GM12878 (cell line): ENCODE measurements around the gene APOC4. TPM values are rescaled to one million over a fixed set of nuclear protein-coding genes. Genes with fewer than 3 reads are reported as not detected.

Experiments used
- ATAC-seq: fragments of 200-7000 bp; cut with Tn5 transposase; 3 replicates; pipeline ENCODE4 v1.9.1; 2020; ENCODE audit warnings: mild to moderate bottlenecking, moderate library complexity
- BruUV-seq: library from RNA; stranded (reverse); fragments of 400-500 nt; replicated peaks from 2 replicates; lab custom pipeline; 2021; lab: Mats Ljungman, UMichigan
- CTCF ChIA-PET: fragments of 300-600 bp; sonication (Branson Sonifier 250); formaldehyde crosslinking; extraction: SDS; loops from one replicate; lab custom pipeline; 2021; ENCODE audit warnings: inconsistent platforms; lab: Yijun Ruan, JAX
- POLR2A ChIA-PET: fragments of 350-600 bp; formaldehyde crosslinking; extraction: SDS; loops from one replicate; lab custom pipeline; 2021; ENCODE audit warnings: inconsistent platforms; lab: Charles Lee
- RAD21 ChIA-PET: fragments of 300-600 bp; sonication (Branson Sonifier 250); formaldehyde crosslinking; loops from one replicate; lab custom pipeline; 2023; ENCODE audit warnings: antibody characterized with exemption; ENCODE audit not compliant: unreplicated experiment; lab: Charles Lee
- SMC1A ChIA-PET: fragments of 300-600 bp; sonication (Branson Sonifier 250); formaldehyde crosslinking; loops from one replicate; lab custom pipeline; 2023; ENCODE audit not compliant: unreplicated experiment, uncharacterized antibody; lab: Charles Lee
- DNase-seq: peaks from one replicate; pipeline ENCODE4 v3.0.0-alpha.2; 2011; ENCODE audit warnings: low read depth, low spot score
- FAIRE-seq: peaks from 3 replicates; lab custom pipeline; 2011; peaks lifted over from hg19 to GRCh38; lab: Jason Lieb, UNC
- H2AFZ ChIP-seq: 2 replicates; pipeline ENCODE4 v1.6.0; 2011; ENCODE audit warnings: low read depth, low read length, control low read depth; ENCODE audit not compliant: control insufficient read depth
- H3K27ac ChIP-seq: 2 replicates; pipeline ENCODE4 v1.5.1; 2011; ENCODE audit warnings: control low read depth; ENCODE audit not compliant: control insufficient read depth, insufficient read depth
- H3K27me3 ChIP-seq, 2 experiments: replicated peaks in 1 of 2; 2 replicates each; pipeline versions ENCODE4 v1.6.0 to v1.6.1; 2011; ENCODE audit warnings: low read length in 1 of 2; ENCODE audit not compliant: control insufficient read depth in 2 of 2, insufficient read depth in 2 of 2
- H3K36me3 ChIP-seq, 2 experiments: 2 replicates each; pipeline ENCODE4 v1.5.1; 2011; ENCODE audit warnings: low read length in 1 of 2; ENCODE audit not compliant: control insufficient read depth in 2 of 2, insufficient read depth in 2 of 2
- H3K4me1 ChIP-seq: 2 replicates; pipeline ENCODE4 v1.6.1; 2011; ENCODE audit warnings: mild to moderate bottlenecking, low read length, moderate library complexity, mixed read lengths; ENCODE audit not compliant: control insufficient read depth, insufficient read depth
- H3K4me2 ChIP-seq: 2 replicates; pipeline ENCODE4 v1.6.0; 2011; ENCODE audit warnings: control low read depth; ENCODE audit not compliant: control insufficient read depth, insufficient read depth
- H3K4me3 ChIP-seq: fragments of 200-600 bp; sonication (generic); 2 replicates; pipeline ENCODE4 v1.5.1; 2016
- H3K79me2 ChIP-seq: 2 replicates; pipeline ENCODE4 v1.6.0; 2011; ENCODE audit warnings: low read length; ENCODE audit not compliant: control insufficient read depth, insufficient read depth
- H3K9ac ChIP-seq: 2 replicates; pipeline ENCODE4 v1.8.0; 2011; ENCODE audit warnings: low read length, control low read depth, mixed read lengths; ENCODE audit not compliant: control insufficient read depth, insufficient read depth
- H3K9me3 ChIP-seq: replicated peaks from 3 replicates; pipeline ENCODE4 v1.5.1; 2011; ENCODE audit warnings: mild to moderate bottlenecking, low read length; ENCODE audit not compliant: control insufficient read depth, insufficient read depth
- H4K20me1 ChIP-seq: 2 replicates; pipeline ENCODE4 v1.6.0; 2011; ENCODE audit not compliant: control insufficient read depth, insufficient read depth
- BCL11A ChIP-seq: IDR thresholded peaks from 2 replicates; pipeline ENCODE4 v1.6.1; 2011; ENCODE audit warnings: low read depth, low read length
- CHD2 ChIP-seq: IDR thresholded peaks from 2 replicates; pipeline ENCODE4 v1.6.1; 2011; ENCODE audit warnings: low read depth, low read length, improper control_type of control experiment, borderline replicate concordance
- EED ChIP-seq: sonication (generic); IDR thresholded peaks from 2 replicates; pipeline ENCODE4 v1.6.1; 2016; ENCODE audit warnings: antibody characterized with exemption, low read depth
- ETV6 ChIP-seq, 2 experiments: fragments of 450-650 bp in 1 of 2; IDR thresholded peaks in 1 of 2; conservative IDR thresholded peaks in 1 of 2; 2 replicates each; pipeline ENCODE4 v1.6.1; 2014; ENCODE audit warnings: antibody characterized with exemption in 1 of 2, borderline replicate concordance in 1 of 2, low read depth in 1 of 2, mild to moderate bottlenecking in 1 of 2, moderate library complexity in 1 of 2
- IRF4 ChIP-seq: IDR thresholded peaks from 2 replicates; pipeline ENCODE4 v1.6.1; 2011; ENCODE audit warnings: low read depth, low read length
- MTA2 ChIP-seq: fragments of 450-650 bp; IDR thresholded peaks from 2 replicates; pipeline ENCODE4 v1.6.1; 2016; ENCODE audit warnings: low read depth, mild to moderate bottlenecking, moderate library complexity
- NFIC ChIP-seq: IDR thresholded peaks from 2 replicates; pipeline ENCODE4 v1.6.1; 2012; ENCODE audit warnings: low read depth, mild to moderate bottlenecking, inconsistent platforms, low read length, moderate library complexity
- NRF1 ChIP-seq: conservative IDR thresholded peaks from 2 replicates; pipeline ENCODE4 v1.6.1; 2011; ENCODE audit warnings: mild to moderate bottlenecking, low read depth, low read length, improper control_type of control experiment
- PAX5 ChIP-seq: IDR thresholded peaks from 2 replicates; pipeline ENCODE4 v1.6.1; 2011; ENCODE audit warnings: low read depth, low read length, borderline replicate concordance
- PML ChIP-seq: IDR thresholded peaks from 2 replicates; pipeline ENCODE4 v1.6.1; 2012; ENCODE audit warnings: low read length, inconsistent platforms
- SREBF1 ChIP-seq: IDR thresholded peaks from 2 replicates; pipeline ENCODE4 v1.6.1; 2012; ENCODE audit warnings: mild to moderate bottlenecking, low read length
- SREBF2 ChIP-seq: IDR thresholded peaks from 2 replicates; pipeline ENCODE4 v1.6.1; 2012; ENCODE audit warnings: mild to moderate bottlenecking, low read length
- SUZ12 ChIP-seq: fragments of 200-600 bp; sonication (generic); IDR thresholded peaks from one replicate; pipeline ENCODE4 v1.6.1; 2018; ENCODE audit warnings: antibody characterized with exemption, mild to moderate bottlenecking; ENCODE audit not compliant: unreplicated experiment
- WGBS: methylation state at CpG from one replicate; pipeline ENCODE4 v1.1.6; 2016; ENCODE audit warnings: low lambda C conversion rate; ENCODE audit not compliant: insufficient replicate concordance, insufficient coverage; ENCODE audit errors: missing lambda C conversion rate; 5-methylcytosine and 5-hydroxymethylcytosine counted together
- in situ Hi-C: fragments of 300-500 bp; cut with MboI; formaldehyde crosslinking; loops from 9 replicates; pipeline ENCODE4 v1.14.3; 2018; ENCODE audit warnings: mixed read lengths
- intact Hi-C: fragments of 100-400 bp; cut with micrococcal nuclease; formaldehyde crosslinking; loops from one replicate; pipeline ENCODE4 v1.14.2; 2022; ENCODE audit not compliant: unreplicated experiment
- polyA plus RNA-seq, 11 experiments: library from polyadenylated mRNA; depleted of rRNA in 4 of 11; unstranded in 6 of 11; stranded (reverse) in 5 of 11; fragments of >200 nt; fragmentation: Nextera tagmentation in 4 of 11; fragmentation: Illumina TruSeq in 1 of 11; extraction: Ambion mirVana in 4 of 11; extraction: Trizol in 1 of 11; gene quantifications; 1 replicate in 1 of 11; 2 replicates in 10 of 11; pipeline versions ENCODE4 v1.2.1 to v1.2.3, GENCODE V29; 2011 to 2016; ENCODE audit warnings: inconsistent platforms in 2 of 11, missing spikeins in 2 of 11, low read depth in 1 of 11
- total RNA-seq, 4 experiments: library from RNA; depleted of rRNA in 3 of 4; stranded (reverse); fragments of >200 nt in 3 of 4; fragmentation: Illumina TruSeq in 1 of 4; extraction: Trizol in 1 of 4; gene quantifications; 2 replicates each; pipeline versions ENCODE4 v1.2.1 to v1.2.3, GENCODE V29; 2013 to 2021

Gene APOC4
- total and polyA plus RNA-seq, 10 of the 15 experiments (the other 5 are each of a cell fraction or from before 2014, with no cell fraction given): not detected

GRCh38 chr19:44894946-44895345, 47.1 kb upstream of the APOC4 start:
- Histone ChIP-seq H3K4me2 (no peak overlapping the region), H3K27ac (no peak overlapping the region), H3K27me3 (no peaks in the 10 kb centered on the region), H4K20me1 (no peaks in the 10 kb centered on the region), H3K79me2 (peaks cover 32% of the 10 kb centered on the region), H3K9ac (no peak overlapping the region), H3K4me1 (peaks cover 14% of the 10 kb centered on the region), H2AFZ (no peak overlapping the region), H3K36me3 (peaks cover 5 to 23% of the 10 kb centered on the region in 2 experiments; a peak in 3 of 4 replicates), H3K4me3 (no peak overlapping the region), H3K9me3 (no peaks in the 10 kb centered on the region)
- ATAC-seq: no peak
- intact Hi-C loops (loop anchor here (5.0 kb wide), 1 partner anchor 48 kb away; the partner anchor contains the start of gene NECTIN2), in situ Hi-C loops (no loop called here)
- no TSS peak for BruUV-seq
- TF ChIP-seq CHD2: no peak
- no peak for TF ChIP-seq SREBF1
- TF ChIP-seq BCL11A: no peak
- no peak for TF ChIP-seq NRF1
- TF ChIP-seq SUZ12: no peak
- TF ChIP-seq MTA2: no peak
- no peak for TF ChIP-seq PAX5
- no peak for TF ChIP-seq SREBF2
- TF ChIP-seq IRF4: no peak
- no peak for TF ChIP-seq PML
- TF ChIP-seq NFIC: no peak
- no peak for TF ChIP-seq ETV6 (conservative IDR thresholded peaks at IDR 0.05 in 1 of 2, IDR thresholded peaks at IDR 0.05 in 1 of 2; ENCODE audit: borderline replicate concordance in 1 of 2, low read depth in 1 of 2)
- TF ChIP-seq EED: no peak
- ChIA-PET SMC1A (no interaction called here), RAD21 (no interaction called here), POLR2A (interaction anchor here (0.5 kb wide), 2 partner anchors 611 to 698 kb away, joined by 4 to 6 read pairs; no protein-coding TSS in a partner anchor), CTCF (no interaction called here)
- no peak for FAIRE-seq
- DNase-seq: no peak
- 85% methylated on average over 9 of the region's 9 CpGs for WGBS
